Esophagus (tissue), 2 donors: Measurements from ENCODE around the gene MBLAC1. TPM values are rescaled to one million over a fixed set of nuclear protein-coding genes. Genes with fewer than 3 reads are reported as not detected.
"Not testable (repeated sequence)": the region's sequence is repeated elsewhere in the genome, so short reads cannot be mapped to it uniquely, and the experiment has no call there.

Experiments
- H3K27ac ChIP-seq, 2 donors: one replicate each; pipeline ENCODE4 v1.5.1; 2013; ENCODE audit warnings: low read depth in 2 of 2, mild to moderate bottlenecking in 2 of 2, inconsistent platforms in 1 of 2, low read length in 1 of 2, moderate library complexity in 1 of 2
- H3K27me3 ChIP-seq, 2 donors: one replicate each; pipeline ENCODE4 v1.6.1; 2013; ENCODE audit warnings: low read length in 2 of 2, control low read depth in 1 of 2, mild to moderate bottlenecking in 1 of 2; ENCODE audit not compliant: insufficient read depth in 2 of 2, control insufficient read depth in 1 of 2
- H3K36me3 ChIP-seq, 2 donors: one replicate each; pipeline ENCODE4 v1.6.1; 2013; ENCODE audit warnings: low read length in 1 of 2; ENCODE audit not compliant: control insufficient read depth in 2 of 2, insufficient read depth in 2 of 2
- H3K4me1 ChIP-seq, 2 donors: one replicate each; pipeline ENCODE4 v1.6.1; 2013; ENCODE audit warnings: low read length in 1 of 2; ENCODE audit not compliant: control insufficient read depth in 2 of 2, insufficient read depth in 2 of 2
- H3K4me3 ChIP-seq, 2 donors: one replicate each; pipeline ENCODE4 v1.5.1; 2013; ENCODE audit warnings: low read length in 2 of 2, mild to moderate bottlenecking in 2 of 2, low read depth in 1 of 2, moderate library complexity in 1 of 2
- H3K9me3 ChIP-seq, 2 donors: one replicate each; pipeline ENCODE4 v1.6.1; 2013; ENCODE audit warnings: mild to moderate bottlenecking in 2 of 2, low read depth in 1 of 2, low read length in 1 of 2, moderate library complexity in 1 of 2; ENCODE audit not compliant: control insufficient read depth in 2 of 2, insufficient read depth in 1 of 2
- WGBS, 2 donors: extraction: QIAGEN DNeasy Blood & Tissue Kit; methylation state at CpG; one replicate each; pipeline ENCODE4 v1.1.7; 2013; 5-methylcytosine and 5-hydroxymethylcytosine counted together
- polyA plus RNA-seq, 2 donors: library from polyadenylated mRNA; stranded (reverse); fragments of 200-250 nt; gene quantifications; one replicate each; pipeline ENCODE4 v1.2.3, GENCODE V29; 2013
- donor health status: healthy with polysubstance abuse.
- donor health status: Bipolar disorder and iron deficiency.

Gene MBLAC1
- polyA plus RNA-seq, 2 donors: 2.7 to 3.7 TPM

DNA sequence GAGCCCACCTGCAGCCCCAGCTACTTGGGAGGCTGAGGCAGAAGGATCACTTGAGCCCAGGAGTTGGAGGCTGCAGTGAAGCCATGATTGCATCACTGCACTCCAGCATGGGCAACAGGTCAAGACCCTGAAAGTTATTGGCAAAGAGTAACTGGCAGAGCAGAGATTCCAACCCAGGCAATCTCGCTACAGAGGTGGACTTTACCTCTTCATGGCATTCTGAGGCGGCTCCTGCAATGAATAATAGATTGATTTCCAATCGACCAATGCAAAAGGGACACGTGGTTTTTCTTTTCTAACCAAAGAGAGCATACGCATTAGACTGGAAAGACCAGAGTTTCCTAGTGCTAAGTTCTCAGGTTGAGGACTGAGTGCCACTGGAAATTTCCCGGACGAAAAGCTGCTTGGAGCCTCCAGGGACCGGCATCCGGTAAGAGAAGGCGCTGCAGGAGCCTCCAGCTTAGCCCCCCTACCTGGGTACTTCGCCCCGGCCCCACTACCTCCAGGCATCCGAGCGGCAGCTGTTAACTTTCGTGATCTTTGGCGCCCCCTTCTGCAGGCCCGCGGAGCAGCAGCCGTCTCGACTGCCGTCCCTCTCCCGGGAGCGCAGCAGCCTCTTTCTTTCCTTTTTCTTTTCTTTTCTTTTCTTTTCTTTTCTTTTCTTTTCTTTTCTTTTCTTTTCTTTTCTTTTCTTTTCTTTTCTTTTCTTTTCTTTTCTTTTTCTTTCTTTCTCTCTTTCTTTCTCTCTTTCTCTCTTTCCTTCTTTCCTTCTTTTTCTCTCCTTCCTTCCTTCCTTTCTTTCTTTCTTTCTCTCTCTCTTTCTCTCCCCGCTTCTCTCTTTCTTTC, 4.1 kb downstream of the MBLAC1 start:
- Histone ChIP-seq H3K9me3 (no peaks in the 10 kb centered on the region), H3K27ac (peak overlapping the region; percentile 50 to 91), H3K27me3 (no peaks in the 10 kb centered on the region), H3K4me1 (peaks cover 3 to 4% of the 10 kb centered on the region in 2 donors), H3K4me3 (peak overlapping the region; percentile 22 to 30), H3K36me3 (no peaks in the 10 kb centered on the region)
- WGBS, 2 donors: 9% methylated on average over 24 of the region's 24 CpGs

DNA sequence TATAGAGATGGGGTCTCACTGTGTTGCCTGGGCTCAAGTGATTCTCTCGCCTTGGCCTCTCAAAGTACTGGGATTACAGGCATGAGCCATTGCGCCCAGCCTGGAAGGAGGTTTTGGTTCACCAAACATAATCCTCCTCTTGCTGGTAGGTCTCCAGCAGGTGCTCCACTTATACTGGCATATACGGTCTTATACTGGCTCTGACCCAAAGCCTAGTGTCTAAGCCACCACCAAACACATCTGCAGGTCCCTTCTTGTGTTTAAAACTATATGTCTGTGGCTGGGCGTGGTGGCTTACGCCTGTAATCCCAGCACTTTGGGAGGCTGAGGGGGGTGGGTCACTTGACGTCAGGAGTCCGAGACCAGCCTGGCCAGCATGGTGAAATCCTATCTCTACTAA, 5.4 kb downstream of the MBLAC1 start:
- no peaks in the 10 kb centered on the region for H3K27me3 ChIP-seq
- no peaks in the 10 kb centered on the region for H3K36me3 ChIP-seq
- peaks cover 2 to 4% of the 10 kb centered on the region in 2 donors for H3K4me1 ChIP-seq
- WGBS, 2 donors: 42 to 43% methylated on average over 7 of the region's 7 CpGs
- H3K27ac ChIP-seq: peak overlapping the region in 1 of 2 donors; percentile 47
- H3K9me3 ChIP-seq: no peaks in the 10 kb centered on the region
- no peak overlapping the region for H3K4me3 ChIP-seq

DNA sequence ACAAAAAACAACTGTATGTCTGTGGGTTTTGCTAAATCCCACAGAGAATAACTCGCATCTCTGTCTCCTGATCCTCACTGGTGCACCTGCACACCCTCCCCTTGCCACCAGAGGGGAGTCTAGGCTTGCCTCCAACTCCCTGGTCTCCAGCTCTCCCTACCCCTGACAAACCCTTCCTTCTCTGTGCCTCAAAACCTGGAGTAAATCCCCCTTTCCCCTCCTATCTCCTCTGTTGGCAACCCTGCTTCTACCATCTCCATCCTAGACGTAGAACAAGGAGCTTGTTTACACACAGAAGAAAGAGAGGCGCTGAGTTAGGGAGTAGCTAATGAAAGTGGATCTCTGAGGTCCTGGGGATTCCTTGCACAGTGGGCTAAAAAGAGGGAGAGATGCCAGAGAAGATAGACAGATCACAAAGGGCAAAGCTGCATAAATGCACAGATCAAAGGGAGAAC, 6.0 kb downstream of the MBLAC1 start:
- WGBS, 2 donors: 29 to 32% methylated on average over 3 of the region's 3 CpGs
- no peaks in the 10 kb centered on the region for H3K27me3 ChIP-seq
- peaks cover 0 to 4% of the 10 kb centered on the region in 2 donors for H3K4me1 ChIP-seq
- H3K4me3 ChIP-seq: no peak overlapping the region
- no peaks in the 10 kb centered on the region for H3K36me3 ChIP-seq
- no peaks in the 10 kb centered on the region for H3K9me3 ChIP-seq
- no peak overlapping the region for H3K27ac ChIP-seq

DNA sequence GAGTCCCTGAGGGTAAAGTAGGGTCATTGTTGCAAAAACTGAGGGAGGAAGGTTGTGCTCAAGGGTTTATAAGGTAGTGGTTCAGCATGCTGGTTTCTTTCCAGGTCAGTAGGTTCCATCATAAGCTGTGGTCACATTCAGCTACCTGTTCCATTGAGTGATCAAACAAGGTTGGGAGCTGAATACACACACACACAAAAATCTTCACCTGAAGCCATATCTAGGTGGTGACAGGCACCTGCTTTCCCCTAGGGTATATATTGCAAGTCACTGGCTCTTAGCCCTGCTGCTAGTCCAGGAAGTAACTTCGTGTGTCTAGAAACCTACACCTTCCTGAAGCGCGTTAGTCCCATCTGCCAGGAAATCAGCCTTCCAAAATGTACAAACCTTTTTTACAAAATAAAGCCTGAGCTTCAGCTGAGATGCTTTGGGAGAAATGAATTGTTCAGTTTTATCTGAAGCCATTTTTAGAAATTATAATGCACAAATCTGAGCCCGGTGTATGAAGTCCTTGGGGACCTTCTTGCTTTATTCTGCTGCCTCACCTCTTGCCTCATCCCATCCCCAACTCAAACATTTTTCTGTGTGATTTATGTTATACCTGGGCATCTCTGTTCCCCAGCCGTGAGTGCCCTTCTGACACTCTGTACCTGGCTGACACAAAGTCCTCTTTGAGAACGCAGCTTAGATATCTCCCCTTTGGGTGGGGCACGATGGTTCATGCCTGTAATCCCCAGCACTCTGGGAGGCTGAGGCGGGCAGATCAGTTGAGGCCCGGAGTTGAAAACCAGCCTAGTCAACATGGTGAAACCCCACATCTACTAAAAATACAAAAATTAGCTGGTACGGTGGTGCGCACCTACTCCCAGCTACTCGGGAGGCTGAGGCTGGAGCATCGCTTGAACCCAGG, 11.3 kb downstream of the MBLAC1 start:
- WGBS, 2 donors: 69 to 71% methylated on average over 13 of the region's 13 CpGs
- H3K27me3 ChIP-seq: no peaks in the 10 kb centered on the region
- no peaks in the 10 kb centered on the region for H3K4me1 ChIP-seq

DNA sequence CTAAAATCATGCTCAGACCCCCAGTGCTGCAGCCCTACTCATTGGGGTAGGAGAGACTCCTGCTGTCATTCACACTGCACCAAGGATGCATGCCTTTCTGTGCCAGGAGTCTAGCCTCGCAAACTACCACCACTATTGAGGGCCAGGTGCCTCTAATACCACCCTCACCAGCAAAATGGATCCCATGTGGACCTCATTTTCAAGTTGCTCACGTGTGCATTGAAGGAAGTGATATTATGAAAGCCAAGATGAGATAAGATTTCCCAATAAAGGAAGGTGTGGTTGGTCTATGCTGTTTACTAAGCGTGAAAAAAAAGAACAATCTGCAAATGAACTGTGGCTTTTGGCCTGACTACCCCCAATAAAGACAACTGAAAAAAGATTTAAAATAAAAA, 14.8 kb downstream of the MBLAC1 start:
- no peak overlapping the region for H3K27ac ChIP-seq
- WGBS, 2 donors: 64 to 65% methylated on average over 3 of the region's 3 CpGs

More for the DNA sequence above, 11.3 kb downstream of the MBLAC1 start:
- Histone ChIP-seq H3K4me3 (no peak overlapping the region), H3K36me3 (no peaks in the 10 kb centered on the region), H3K27ac (no peak overlapping the region), H3K9me3 (no peaks in the 10 kb centered on the region)

DNA sequence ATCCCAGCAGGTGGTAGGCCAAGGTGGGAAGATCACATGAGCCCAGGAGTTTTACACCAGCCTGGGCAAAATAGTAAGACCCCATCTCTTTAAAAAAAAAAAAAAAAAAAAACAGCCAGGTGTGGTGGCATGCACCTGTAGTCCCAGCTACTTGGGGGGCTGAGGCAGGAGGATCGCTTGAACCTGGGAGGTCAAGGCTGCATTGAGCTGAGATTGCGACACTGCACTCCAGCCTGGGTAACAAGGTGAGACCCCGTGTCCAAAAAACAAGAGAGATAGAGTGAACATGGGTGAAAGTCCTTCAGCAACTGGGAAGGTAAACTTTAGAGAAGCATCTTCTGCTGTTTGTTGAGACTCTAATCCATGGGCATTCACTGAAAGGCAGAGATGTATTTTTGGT, 15.7 kb downstream of the MBLAC1 start:
- Histone ChIP-seq H3K9me3 (no peaks in the 10 kb centered on the region), H3K4me3 (no peak overlapping the region), H3K4me1 (no peaks in the 10 kb centered on the region), H3K27ac (no peak overlapping the region), H3K36me3 (no peaks in the 10 kb centered on the region), H3K27me3 (no peaks in the 10 kb centered on the region)
- 90 to 97% methylated on average over 3 of the region's 3 CpGs for WGBS, 2 donors

More for the DNA sequence above, 14.8 kb downstream of the MBLAC1 start:
- Histone ChIP-seq H3K9me3 (no peaks in the 10 kb centered on the region), H3K36me3 (no peaks in the 10 kb centered on the region), H3K4me3 (no peak overlapping the region), H3K27me3 (no peaks in the 10 kb centered on the region), H3K4me1 (no peaks in the 10 kb centered on the region)

DNA sequence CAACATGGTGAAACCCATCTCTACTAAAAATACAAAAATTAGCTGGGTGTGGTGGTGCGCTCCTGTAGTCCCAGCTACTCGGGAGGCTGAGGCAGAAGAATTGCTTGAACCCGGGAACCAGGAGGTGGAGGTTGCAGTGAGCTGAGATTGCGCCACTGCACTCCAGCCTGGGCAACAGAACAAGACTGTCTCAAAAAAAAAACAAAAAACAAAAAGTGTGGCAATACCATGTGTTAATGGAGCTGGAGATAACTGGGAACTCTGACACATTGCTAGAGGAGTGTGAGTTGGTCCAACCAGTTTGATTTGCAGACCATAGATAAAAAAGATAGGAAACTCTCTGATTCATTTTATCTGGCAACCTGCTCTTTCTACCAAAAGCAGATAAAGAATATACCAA, 19.6 kb downstream of the MBLAC1 start:
- not testable (repeated sequence) for H3K27ac ChIP-seq, H3K9me3 ChIP-seq, H3K27me3 ChIP-seq, H3K36me3 ChIP-seq, H3K4me3 ChIP-seq, H3K4me1 ChIP-seq
- 88 to 90% methylated on average over 4 of the region's 4 CpGs for WGBS, 2 donors

DNA sequence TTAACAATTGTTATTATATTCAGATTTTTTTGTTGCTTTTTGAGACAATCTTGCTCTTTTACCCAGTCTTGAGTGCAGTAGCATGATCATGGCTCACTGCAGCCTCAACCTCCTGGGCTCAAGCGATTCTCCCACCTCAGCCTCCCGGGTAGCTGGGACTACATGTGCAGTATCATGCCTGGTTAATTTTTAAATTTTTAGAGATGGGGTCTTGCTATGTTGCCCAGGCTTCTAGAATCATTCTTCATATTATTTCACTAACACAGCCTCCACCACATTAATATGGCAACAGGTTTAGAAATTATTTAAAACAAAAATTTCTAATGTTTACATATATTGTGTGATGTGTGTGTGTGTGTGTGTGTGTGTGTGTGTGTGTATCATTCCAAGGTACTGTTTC, 20.5 kb downstream of the MBLAC1 start:
- 93 to 98% methylated on average over 2 of the region's 2 CpGs for WGBS, 2 donors

DNA sequence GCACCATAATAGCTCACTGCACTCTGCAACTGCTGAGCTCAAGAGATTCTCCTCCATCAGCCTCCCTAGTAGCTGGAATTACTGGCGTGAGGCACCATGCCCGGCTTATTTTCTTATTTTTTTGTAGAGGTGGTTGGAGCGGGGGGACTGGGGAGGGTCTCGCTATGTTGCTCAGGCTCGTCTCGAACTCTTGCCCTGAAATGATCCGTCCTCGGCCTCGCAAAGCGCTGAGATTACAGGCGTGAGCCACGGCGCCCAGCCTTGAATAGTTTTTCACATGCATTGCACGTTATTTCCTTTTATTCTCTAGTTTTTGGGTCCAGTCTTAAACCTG, 21.4 kb downstream of the MBLAC1 start:
- peak overlapping the region; percentile 31 to 92 for H3K4me3 ChIP-seq
- peaks cover 2% of the 10 kb centered on the region in 2 donors for H3K36me3 ChIP-seq
- 10 to 11% methylated on average over 14 of the region's 14 CpGs for WGBS, 2 donors
- H3K27ac ChIP-seq: peak overlapping the region; percentile 79 to 84
- no peaks in the 10 kb centered on the region for H3K27me3 ChIP-seq
- H3K9me3 ChIP-seq: no peaks in the 10 kb centered on the region
- H3K4me1 ChIP-seq: peaks cover 0 to 2% of the 10 kb centered on the region in 2 donors

More for the DNA sequence above, 20.5 kb downstream of the MBLAC1 start:
- peaks cover 0 to 2% of the 10 kb centered on the region in 2 donors for H3K4me1 ChIP-seq
- H3K4me3 ChIP-seq: no peak overlapping the region
- no peaks in the 10 kb centered on the region for H3K27me3 ChIP-seq
- H3K36me3 ChIP-seq: no peaks in the 10 kb centered on the region
- H3K27ac ChIP-seq: no peak overlapping the region
- H3K9me3 ChIP-seq: no peaks in the 10 kb centered on the region
